Glutamatergic neuron (in vitro differentiated cells): Measurements from ENCODE around the gene UGGT2. TPM values are rescaled to one million over a fixed set of nuclear protein-coding genes. Genes with fewer than 3 reads are reported as not detected.

ENCODE experiments used
- DNase-seq: peaks from one replicate; pipeline ENCODE4 v3.0.0; 2022
- H3K27ac Mint-ChIP-seq: one replicate; pipeline ENCODE4 v1.8.0; 2020; ENCODE audit warnings: mild to moderate bottlenecking, mixed read lengths, inconsistent platforms; ENCODE audit not compliant: unreplicated experiment
- H3K27me3 Mint-ChIP-seq: one replicate; pipeline ENCODE4 v1.8.0; 2020; ENCODE audit warnings: mild to moderate bottlenecking, moderate library complexity, mixed read lengths, inconsistent platforms; ENCODE audit not compliant: unreplicated experiment
- H3K36me3 Mint-ChIP-seq: one replicate; pipeline ENCODE4 v1.8.0; 2020; ENCODE audit warnings: mild to moderate bottlenecking, mixed read lengths, inconsistent platforms; ENCODE audit not compliant: unreplicated experiment
- H3K4me1 Mint-ChIP-seq: one replicate; pipeline ENCODE4 v1.8.0; 2020; ENCODE audit warnings: mild to moderate bottlenecking, low read depth, mixed read lengths, inconsistent platforms; ENCODE audit not compliant: unreplicated experiment
- H3K4me3 Mint-ChIP-seq: one replicate; pipeline ENCODE4 v1.8.0; 2020; ENCODE audit warnings: mild to moderate bottlenecking, mixed read lengths, inconsistent platforms; ENCODE audit not compliant: unreplicated experiment
- H3K9me3 Mint-ChIP-seq: one replicate; pipeline ENCODE4 v1.8.0; 2020; ENCODE audit warnings: mild to moderate bottlenecking, moderate library complexity, mixed read lengths, inconsistent platforms; ENCODE audit not compliant: unreplicated experiment
- CTCF ChIP-seq: fragments of 200-600 bp; sonication (generic); IDR thresholded peaks from one replicate; pipeline ENCODE4 v1.5.0; 2021; ENCODE audit not compliant: partially characterized antibody, unreplicated experiment
- total RNA-seq: library from RNA; stranded (reverse); fragmentation: NEBNext Ultra II Directional; extraction: Animal tissue kit (Norgen Biotek cat#: 25700); gene quantifications from one replicate; pipeline ENCODE4 v1.2.1, GENCODE V29; 2021; ENCODE audit not compliant: unreplicated experiment

UGGT2 gene
- total RNA-seq, 1 donor from 2014 or later: 34.6 TPM

GRCh38 chr13:95822303-95822702, 230.9 kb downstream of the UGGT2 start:
- Mint-ChIP-seq H3K27ac (no peak overlapping the region), H3K9me3 (no peaks in the 10 kb centered on the region), H3K4me1 (no peaks in the 10 kb centered on the region), H3K36me3 (peaks cover 11% of the 10 kb centered on the region), H3K27me3 (no peaks in the 10 kb centered on the region), H3K4me3 (no peak overlapping the region)
- no peak for TF ChIP-seq CTCF
- DNase-seq: no peak

GRCh38 chr13:95814495-95814894, 238.7 kb downstream of the UGGT2 start:
- Mint-ChIP-seq H3K27me3 (peaks cover 2% of the 10 kb centered on the region), H3K27ac (no peak overlapping the region), H3K4me3 (no peak overlapping the region), H3K9me3 (peaks cover 4% of the 10 kb centered on the region), H3K36me3 (peaks cover 5% of the 10 kb centered on the region), H3K4me1 (no peaks in the 10 kb centered on the region)
- no peak for DNase-seq
- no peak for TF ChIP-seq CTCF

GRCh38 chr13:95813139-95813538, 240.1 kb downstream of the UGGT2 start:
- no peak overlapping the region for H3K4me3 Mint-ChIP-seq
- no peaks in the 10 kb centered on the region for H3K4me1 Mint-ChIP-seq
- no peak for TF ChIP-seq CTCF
- peaks cover 2% of the 10 kb centered on the region for H3K27me3 Mint-ChIP-seq
- H3K36me3 Mint-ChIP-seq: peaks cover 5% of the 10 kb centered on the region
- no peak overlapping the region for H3K27ac Mint-ChIP-seq
- H3K9me3 Mint-ChIP-seq: peaks cover 4% of the 10 kb centered on the region
- DNase-seq: no peak

GRCh38 chr13:95809429-95809828, 243.8 kb downstream of the UGGT2 start:
- no peak overlapping the region for H3K4me3 Mint-ChIP-seq
- H3K36me3 Mint-ChIP-seq: peaks cover 19% of the 10 kb centered on the region
- H3K27ac Mint-ChIP-seq: no peak overlapping the region
- H3K4me1 Mint-ChIP-seq: no peaks in the 10 kb centered on the region
- no peak for TF ChIP-seq CTCF
- no peak for DNase-seq
- peaks cover 2% of the 10 kb centered on the region for H3K27me3 Mint-ChIP-seq
- peaks cover 7% of the 10 kb centered on the region for H3K9me3 Mint-ChIP-seq

DNA sequence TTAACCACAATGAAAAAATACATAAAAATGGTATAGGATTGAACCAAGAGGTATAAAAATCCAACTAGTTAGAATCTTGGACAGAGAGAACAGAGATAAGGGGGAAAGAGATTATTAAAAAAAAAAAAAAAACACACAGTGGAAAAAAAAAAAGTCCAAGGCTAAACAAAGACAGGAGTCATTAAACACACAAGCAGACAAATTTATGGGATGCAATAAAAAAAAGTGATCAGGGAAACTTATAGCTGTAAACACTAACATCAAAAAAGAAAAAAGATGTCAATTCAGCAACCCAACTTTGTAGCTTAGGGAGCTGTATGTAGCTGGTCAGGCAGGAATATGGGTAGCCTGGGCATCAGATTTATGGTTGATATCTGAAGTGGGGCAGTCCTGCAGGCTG, 247.3 kb downstream of the UGGT2 start:
- H3K4me1 Mint-ChIP-seq: no peaks in the 10 kb centered on the region
- peaks cover 2% of the 10 kb centered on the region for H3K9me3 Mint-ChIP-seq
- peaks cover 22% of the 10 kb centered on the region for H3K36me3 Mint-ChIP-seq
- no peak for DNase-seq
- no peak overlapping the region for H3K27ac Mint-ChIP-seq
- TF ChIP-seq CTCF: no peak
- peaks cover 2% of the 10 kb centered on the region for H3K27me3 Mint-ChIP-seq
- no peak overlapping the region for H3K4me3 Mint-ChIP-seq
